GM23338 (cell line): ENCODE data around the gene AP4S1. TPM values are rescaled to one million over a fixed set of nuclear protein-coding genes. Genes with fewer than 3 reads are reported as not detected.

Experiments
- ATAC-seq: fragments of 200-7000 bp; cut with Tn5 transposase; 3 replicates; pipeline ENCODE4 v1.9.1; 2020
- DNase-seq: peaks from one replicate; pipeline ENCODE4 v3.0.0-alpha.2; 2015; ENCODE audit warnings: low spot score
- H2AFZ ChIP-seq: fragments of 200-600 bp; sonication (generic); 2 replicates; pipeline ENCODE4 v1.8.0; 2016; ENCODE audit warnings: antibody characterized with exemption, mild to moderate bottlenecking, moderate library complexity
- H3F3A ChIP-seq: fragments of 200-600 bp; sonication (generic); replicated peaks from 2 replicates; pipeline ENCODE4 v1.8.0; 2017; ENCODE audit warnings: antibody characterized with exemption, mixed run types, low read depth
- H3K27ac ChIP-seq: fragments of 200-600 bp; sonication (generic); 2 replicates; pipeline ENCODE4 v1.6.1; 2016; ENCODE audit warnings: low read depth
- H3K27me3 ChIP-seq: fragments of 200-600 bp; sonication (generic); 2 replicates; pipeline ENCODE4 v1.8.0; 2016; ENCODE audit warnings: mild to moderate bottlenecking, mixed run types, moderate library complexity; ENCODE audit not compliant: insufficient read depth
- H3K36me3 ChIP-seq: fragments of 200-600 bp; sonication (generic); 2 replicates; pipeline ENCODE4 v1.8.0; 2016; ENCODE audit warnings: mild to moderate bottlenecking; ENCODE audit not compliant: insufficient read depth
- H3K4me1 ChIP-seq: fragments of 200-600 bp; sonication (generic); 2 replicates; pipeline ENCODE4 v1.8.0; 2016; ENCODE audit warnings: mild to moderate bottlenecking, moderate library complexity; ENCODE audit not compliant: insufficient read depth
- H3K4me2 ChIP-seq: fragments of 200-600 bp; sonication (generic); 2 replicates; pipeline ENCODE4 v1.7.1; 2017; ENCODE audit warnings: mixed run types
- H3K4me3 ChIP-seq: fragments of 200-600 bp; sonication (generic); 2 replicates; pipeline ENCODE4 v1.6.1; 2016; ENCODE audit warnings: mixed run types
- H3K79me2 ChIP-seq: fragments of 200-600 bp; sonication (generic); replicated peaks from 2 replicates; pipeline ENCODE4 v1.8.0; 2017; ENCODE audit warnings: mild to moderate bottlenecking; ENCODE audit not compliant: insufficient read depth
- H3K9me2 ChIP-seq: fragments of 200-600 bp; sonication (generic); 2 replicates; pipeline ENCODE4 v1.8.0; 2017; ENCODE audit not compliant: insufficient read depth
- H4K20me1 ChIP-seq: fragments of 200-600 bp; sonication (generic); replicated peaks from 2 replicates; pipeline ENCODE4 v1.8.0; 2017; ENCODE audit warnings: mild to moderate bottlenecking; ENCODE audit not compliant: insufficient read depth
- H3K27ac Mint-ChIP-seq: 2 replicates; pipeline ENCODE4 v1.8.0; 2020; ENCODE audit warnings: inconsistent platforms, mild to moderate bottlenecking, moderate library complexity, mixed read lengths
- H3K27me3 Mint-ChIP-seq: 3 replicates; pipeline ENCODE4 v1.8.0; 2022; ENCODE audit warnings: low read depth, mild to moderate bottlenecking, moderate library complexity, mixed read lengths, inconsistent platforms; ENCODE audit not compliant: insufficient read depth, poor library complexity
- H3K36me3 Mint-ChIP-seq: 3 replicates; pipeline ENCODE4 v1.8.0; 2021; ENCODE audit warnings: low read depth, mild to moderate bottlenecking, inconsistent platforms, moderate library complexity, mixed read lengths
- H3K4me1 Mint-ChIP-seq: 3 replicates; pipeline ENCODE4 v1.8.0; 2020; ENCODE audit warnings: mild to moderate bottlenecking, inconsistent platforms, mixed read lengths
- H3K4me3 Mint-ChIP-seq: 3 replicates; pipeline ENCODE4 v1.8.0; 2021; ENCODE audit warnings: moderate library complexity, mild to moderate bottlenecking, inconsistent platforms, mixed read lengths
- H3K9me3 Mint-ChIP-seq: 3 replicates; pipeline ENCODE4 v1.8.0; 2020; ENCODE audit warnings: moderate library complexity, mild to moderate bottlenecking, inconsistent platforms, mixed read lengths
- CREB1 ChIP-seq: fragments of 250-450 bp; sonication (Bioruptor Pico); IDR thresholded peaks from 2 replicates; pipeline ENCODE4 v1.5.0; 2020; ENCODE audit warnings: low read depth, mild to moderate bottlenecking, moderate library complexity
- EZH2 ChIP-seq: fragments of 200-600 bp; sonication (generic); IDR thresholded peaks from one replicate; pipeline ENCODE4 v1.8.0; 2017; ENCODE audit warnings: antibody characterized with exemption, mild to moderate bottlenecking, low read depth; ENCODE audit not compliant: unreplicated experiment
- EZH2phosphoT487 ChIP-seq: fragments of 200-600 bp; sonication (generic); IDR thresholded peaks from one replicate; pipeline ENCODE4 v1.8.1; 2018; ENCODE audit warnings: antibody characterized with exemption; ENCODE audit not compliant: unreplicated experiment
- JUNB ChIP-seq: IDR thresholded peaks from one replicate; pipeline ENCODE4 v1.6.1; 2016; ENCODE audit warnings: antibody characterized with exemption; ENCODE audit not compliant: unreplicated experiment
- NANOG ChIP-seq: IDR thresholded peaks from 2 replicates; pipeline ENCODE4 v1.6.1; 2016; ENCODE audit warnings: antibody characterized with exemption, borderline replicate concordance
- POLR2AphosphoS5 ChIP-seq: IDR thresholded peaks from 2 replicates; pipeline ENCODE4 v1.6.1; 2016; ENCODE audit warnings: antibody characterized with exemption, low read depth
- STAT1 ChIP-seq: IDR thresholded peaks from one replicate; pipeline ENCODE4 v1.6.1; 2016; ENCODE audit warnings: antibody characterized with exemption; ENCODE audit not compliant: unreplicated experiment
- ZNF114 ChIP-seq: fragments of 250-450 bp; sonication (Bioruptor Pico); IDR thresholded peaks from 2 replicates; pipeline ENCODE4 v1.5.0; 2020; ENCODE audit warnings: mild to moderate bottlenecking, moderate library complexity
- ZNF331 ChIP-seq: fragments of 250-450 bp; sonication (Bioruptor Pico); IDR thresholded peaks from 2 replicates; pipeline ENCODE4 v1.5.0; 2020; ENCODE audit warnings: low read depth, mild to moderate bottlenecking, moderate library complexity
- polyA plus RNA-seq: library from polyadenylated mRNA; unstranded; fragments of >200 nt; fragmentation: Nextera tagmentation; extraction: Ambion mirVana; gene quantifications from 2 replicates; pipeline ENCODE4 v1.2.1, GENCODE V29; 2016
- total RNA-seq: library from RNA; depleted of rRNA; stranded (reverse); fragments of >200 nt; shearing (Covaris generic); gene quantifications from 2 replicates; pipeline ENCODE4 v1.2.3, GENCODE V29; 2014
- TF ChIP-seq, protein P1 (sequence below), 2 experiments: fragments of 200-600 bp in 1 of 2; sonication (generic) in 1 of 2; conservative IDR thresholded peaks; 2 replicates each; pipeline versions ENCODE4 v1.5.1 to v1.6.1; 2016 to 2017; ENCODE audit warnings: antibody characterized with exemption in 2 of 2, low read depth in 2 of 2, mild to moderate bottlenecking in 2 of 2, moderate library complexity in 1 of 2
- TF ChIP-seq, protein P2 (sequence below): IDR thresholded peaks from 2 replicates; pipeline ENCODE4 v1.6.1; 2016; ENCODE audit warnings: antibody characterized with exemption
- TF ChIP-seq, protein P3 (sequence below): IDR thresholded peaks from one replicate; pipeline ENCODE4 v1.6.1; 2018; ENCODE audit warnings: antibody characterized with exemption; ENCODE audit not compliant: unreplicated experiment
- TF ChIP-seq, protein P4 (sequence below): fragments of 250-450 bp; sonication (Bioruptor Pico); IDR thresholded peaks from 2 replicates; pipeline ENCODE4 v1.5.0; 2020; ENCODE audit warnings: mild to moderate bottlenecking, moderate library complexity

The AP4S1 gene
- total and polyA plus RNA-seq, 2 experiments from 2014 or later = 13.4 to 15.7 TPM

DNA sequence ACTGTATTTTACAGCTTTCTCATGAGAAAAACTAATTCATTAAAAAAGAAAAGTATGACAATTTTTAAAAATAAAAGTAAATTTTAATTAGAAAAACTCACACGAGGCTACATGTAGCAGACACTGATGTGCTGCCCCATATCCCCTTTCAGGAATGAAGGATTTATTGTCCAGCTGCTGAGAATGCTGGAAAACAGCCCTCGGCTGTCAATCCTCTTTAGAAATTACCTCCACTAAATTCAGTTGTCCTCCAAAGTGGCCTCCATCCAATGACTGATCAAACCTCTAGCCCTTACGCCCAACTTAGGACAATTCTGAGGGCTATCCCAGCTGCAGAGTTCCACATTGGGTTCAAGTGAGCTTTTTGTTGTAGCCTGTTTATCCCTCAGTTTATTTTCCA is 29.8 kb upstream of the AP4S1 start:
- Histone ChIP-seq H3F3A (0 out of 2 replicates have a peak, but pooled peaks cover 14% of the 10 kb centered on the region), H3K36me3 (no peaks in the 10 kb centered on the region; the same call in 1 of the 2 replicates), H3K9me2 (no peaks in the 10 kb centered on the region; the same call in 1 of the 2 replicates), H2AFZ (no peak overlapping the region), H3K4me1 (peaks cover 60% of the 10 kb centered on the region), H3K27ac (no peak overlapping the region), H3K27me3 (no peaks in the 10 kb centered on the region), H4K20me1 (peaks cover 29% of the 10 kb centered on the region), H3K4me3 (no peak overlapping the region), H3K79me2 (peaks cover 100% of the 10 kb centered on the region), H3K4me2 (peak overlapping the region; percentile 57; the same call in 1 of the 2 replicates)
- ATAC-seq = no peak
- Mint-ChIP-seq H3K36me3 (peaks cover 22% of the 10 kb centered on the region; the same call in 2 of the 3 replicates), H3K9me3 (peaks cover 11% of the 10 kb centered on the region; the same call in 2 of the 3 replicates), H3K27ac (no peak overlapping the region), H3K27me3 (peaks cover 6% of the 10 kb centered on the region), H3K4me1 (peaks cover 53% of the 10 kb centered on the region), H3K4me3 (no peak overlapping the region)
- TF ChIP-seq NANOG = no peak
- no peak for TF ChIP-seq EZH2phosphoT487
- no peak for TF ChIP-seq ZNF114 (CRISPR knock-in tag)
- no peak for TF ChIP-seq JUNB
- TF ChIP-seq, protein P1, sequence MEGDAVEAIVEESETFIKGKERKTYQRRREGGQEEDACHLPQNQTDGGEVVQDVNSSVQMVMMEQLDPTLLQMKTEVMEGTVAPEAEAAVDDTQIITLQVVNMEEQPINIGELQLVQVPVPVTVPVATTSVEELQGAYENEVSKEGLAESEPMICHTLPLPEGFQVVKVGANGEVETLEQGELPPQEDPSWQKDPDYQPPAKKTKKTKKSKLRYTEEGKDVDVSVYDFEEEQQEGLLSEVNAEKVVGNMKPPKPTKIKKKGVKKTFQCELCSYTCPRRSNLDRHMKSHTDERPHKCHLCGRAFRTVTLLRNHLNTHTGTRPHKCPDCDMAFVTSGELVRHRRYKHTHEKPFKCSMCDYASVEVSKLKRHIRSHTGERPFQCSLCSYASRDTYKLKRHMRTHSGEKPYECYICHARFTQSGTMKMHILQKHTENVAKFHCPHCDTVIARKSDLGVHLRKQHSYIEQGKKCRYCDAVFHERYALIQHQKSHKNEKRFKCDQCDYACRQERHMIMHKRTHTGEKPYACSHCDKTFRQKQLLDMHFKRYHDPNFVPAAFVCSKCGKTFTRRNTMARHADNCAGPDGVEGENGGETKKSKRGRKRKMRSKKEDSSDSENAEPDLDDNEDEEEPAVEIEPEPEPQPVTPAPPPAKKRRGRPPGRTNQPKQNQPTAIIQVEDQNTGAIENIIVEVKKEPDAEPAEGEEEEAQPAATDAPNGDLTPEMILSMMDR (conservative IDR thresholded peaks at IDR 0.05; ENCODE audit: low read depth in 2 of 2) = no peak
- TF ChIP-seq, protein P2, sequence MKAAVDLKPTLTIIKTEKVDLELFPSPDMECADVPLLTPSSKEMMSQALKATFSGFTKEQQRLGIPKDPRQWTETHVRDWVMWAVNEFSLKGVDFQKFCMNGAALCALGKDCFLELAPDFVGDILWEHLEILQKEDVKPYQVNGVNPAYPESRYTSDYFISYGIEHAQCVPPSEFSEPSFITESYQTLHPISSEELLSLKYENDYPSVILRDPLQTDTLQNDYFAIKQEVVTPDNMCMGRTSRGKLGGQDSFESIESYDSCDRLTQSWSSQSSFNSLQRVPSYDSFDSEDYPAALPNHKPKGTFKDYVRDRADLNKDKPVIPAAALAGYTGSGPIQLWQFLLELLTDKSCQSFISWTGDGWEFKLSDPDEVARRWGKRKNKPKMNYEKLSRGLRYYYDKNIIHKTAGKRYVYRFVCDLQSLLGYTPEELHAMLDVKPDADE = no peak
- no peak for TF ChIP-seq EZH2
- TF ChIP-seq POLR2AphosphoS5 = no peak
- no peak for TF ChIP-seq STAT1
- TF ChIP-seq, protein P3, sequence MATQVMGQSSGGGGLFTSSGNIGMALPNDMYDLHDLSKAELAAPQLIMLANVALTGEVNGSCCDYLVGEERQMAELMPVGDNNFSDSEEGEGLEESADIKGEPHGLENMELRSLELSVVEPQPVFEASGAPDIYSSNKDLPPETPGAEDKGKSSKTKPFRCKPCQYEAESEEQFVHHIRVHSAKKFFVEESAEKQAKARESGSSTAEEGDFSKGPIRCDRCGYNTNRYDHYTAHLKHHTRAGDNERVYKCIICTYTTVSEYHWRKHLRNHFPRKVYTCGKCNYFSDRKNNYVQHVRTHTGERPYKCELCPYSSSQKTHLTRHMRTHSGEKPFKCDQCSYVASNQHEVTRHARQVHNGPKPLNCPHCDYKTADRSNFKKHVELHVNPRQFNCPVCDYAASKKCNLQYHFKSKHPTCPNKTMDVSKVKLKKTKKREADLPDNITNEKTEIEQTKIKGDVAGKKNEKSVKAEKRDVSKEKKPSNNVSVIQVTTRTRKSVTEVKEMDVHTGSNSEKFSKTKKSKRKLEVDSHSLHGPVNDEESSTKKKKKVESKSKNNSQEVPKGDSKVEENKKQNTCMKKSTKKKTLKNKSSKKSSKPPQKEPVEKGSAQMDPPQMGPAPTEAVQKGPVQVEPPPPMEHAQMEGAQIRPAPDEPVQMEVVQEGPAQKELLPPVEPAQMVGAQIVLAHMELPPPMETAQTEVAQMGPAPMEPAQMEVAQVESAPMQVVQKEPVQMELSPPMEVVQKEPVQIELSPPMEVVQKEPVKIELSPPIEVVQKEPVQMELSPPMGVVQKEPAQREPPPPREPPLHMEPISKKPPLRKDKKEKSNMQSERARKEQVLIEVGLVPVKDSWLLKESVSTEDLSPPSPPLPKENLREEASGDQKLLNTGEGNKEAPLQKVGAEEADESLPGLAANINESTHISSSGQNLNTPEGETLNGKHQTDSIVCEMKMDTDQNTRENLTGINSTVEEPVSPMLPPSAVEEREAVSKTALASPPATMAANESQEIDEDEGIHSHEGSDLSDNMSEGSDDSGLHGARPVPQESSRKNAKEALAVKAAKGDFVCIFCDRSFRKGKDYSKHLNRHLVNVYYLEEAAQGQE = no peak
- TF ChIP-seq, protein P4, sequence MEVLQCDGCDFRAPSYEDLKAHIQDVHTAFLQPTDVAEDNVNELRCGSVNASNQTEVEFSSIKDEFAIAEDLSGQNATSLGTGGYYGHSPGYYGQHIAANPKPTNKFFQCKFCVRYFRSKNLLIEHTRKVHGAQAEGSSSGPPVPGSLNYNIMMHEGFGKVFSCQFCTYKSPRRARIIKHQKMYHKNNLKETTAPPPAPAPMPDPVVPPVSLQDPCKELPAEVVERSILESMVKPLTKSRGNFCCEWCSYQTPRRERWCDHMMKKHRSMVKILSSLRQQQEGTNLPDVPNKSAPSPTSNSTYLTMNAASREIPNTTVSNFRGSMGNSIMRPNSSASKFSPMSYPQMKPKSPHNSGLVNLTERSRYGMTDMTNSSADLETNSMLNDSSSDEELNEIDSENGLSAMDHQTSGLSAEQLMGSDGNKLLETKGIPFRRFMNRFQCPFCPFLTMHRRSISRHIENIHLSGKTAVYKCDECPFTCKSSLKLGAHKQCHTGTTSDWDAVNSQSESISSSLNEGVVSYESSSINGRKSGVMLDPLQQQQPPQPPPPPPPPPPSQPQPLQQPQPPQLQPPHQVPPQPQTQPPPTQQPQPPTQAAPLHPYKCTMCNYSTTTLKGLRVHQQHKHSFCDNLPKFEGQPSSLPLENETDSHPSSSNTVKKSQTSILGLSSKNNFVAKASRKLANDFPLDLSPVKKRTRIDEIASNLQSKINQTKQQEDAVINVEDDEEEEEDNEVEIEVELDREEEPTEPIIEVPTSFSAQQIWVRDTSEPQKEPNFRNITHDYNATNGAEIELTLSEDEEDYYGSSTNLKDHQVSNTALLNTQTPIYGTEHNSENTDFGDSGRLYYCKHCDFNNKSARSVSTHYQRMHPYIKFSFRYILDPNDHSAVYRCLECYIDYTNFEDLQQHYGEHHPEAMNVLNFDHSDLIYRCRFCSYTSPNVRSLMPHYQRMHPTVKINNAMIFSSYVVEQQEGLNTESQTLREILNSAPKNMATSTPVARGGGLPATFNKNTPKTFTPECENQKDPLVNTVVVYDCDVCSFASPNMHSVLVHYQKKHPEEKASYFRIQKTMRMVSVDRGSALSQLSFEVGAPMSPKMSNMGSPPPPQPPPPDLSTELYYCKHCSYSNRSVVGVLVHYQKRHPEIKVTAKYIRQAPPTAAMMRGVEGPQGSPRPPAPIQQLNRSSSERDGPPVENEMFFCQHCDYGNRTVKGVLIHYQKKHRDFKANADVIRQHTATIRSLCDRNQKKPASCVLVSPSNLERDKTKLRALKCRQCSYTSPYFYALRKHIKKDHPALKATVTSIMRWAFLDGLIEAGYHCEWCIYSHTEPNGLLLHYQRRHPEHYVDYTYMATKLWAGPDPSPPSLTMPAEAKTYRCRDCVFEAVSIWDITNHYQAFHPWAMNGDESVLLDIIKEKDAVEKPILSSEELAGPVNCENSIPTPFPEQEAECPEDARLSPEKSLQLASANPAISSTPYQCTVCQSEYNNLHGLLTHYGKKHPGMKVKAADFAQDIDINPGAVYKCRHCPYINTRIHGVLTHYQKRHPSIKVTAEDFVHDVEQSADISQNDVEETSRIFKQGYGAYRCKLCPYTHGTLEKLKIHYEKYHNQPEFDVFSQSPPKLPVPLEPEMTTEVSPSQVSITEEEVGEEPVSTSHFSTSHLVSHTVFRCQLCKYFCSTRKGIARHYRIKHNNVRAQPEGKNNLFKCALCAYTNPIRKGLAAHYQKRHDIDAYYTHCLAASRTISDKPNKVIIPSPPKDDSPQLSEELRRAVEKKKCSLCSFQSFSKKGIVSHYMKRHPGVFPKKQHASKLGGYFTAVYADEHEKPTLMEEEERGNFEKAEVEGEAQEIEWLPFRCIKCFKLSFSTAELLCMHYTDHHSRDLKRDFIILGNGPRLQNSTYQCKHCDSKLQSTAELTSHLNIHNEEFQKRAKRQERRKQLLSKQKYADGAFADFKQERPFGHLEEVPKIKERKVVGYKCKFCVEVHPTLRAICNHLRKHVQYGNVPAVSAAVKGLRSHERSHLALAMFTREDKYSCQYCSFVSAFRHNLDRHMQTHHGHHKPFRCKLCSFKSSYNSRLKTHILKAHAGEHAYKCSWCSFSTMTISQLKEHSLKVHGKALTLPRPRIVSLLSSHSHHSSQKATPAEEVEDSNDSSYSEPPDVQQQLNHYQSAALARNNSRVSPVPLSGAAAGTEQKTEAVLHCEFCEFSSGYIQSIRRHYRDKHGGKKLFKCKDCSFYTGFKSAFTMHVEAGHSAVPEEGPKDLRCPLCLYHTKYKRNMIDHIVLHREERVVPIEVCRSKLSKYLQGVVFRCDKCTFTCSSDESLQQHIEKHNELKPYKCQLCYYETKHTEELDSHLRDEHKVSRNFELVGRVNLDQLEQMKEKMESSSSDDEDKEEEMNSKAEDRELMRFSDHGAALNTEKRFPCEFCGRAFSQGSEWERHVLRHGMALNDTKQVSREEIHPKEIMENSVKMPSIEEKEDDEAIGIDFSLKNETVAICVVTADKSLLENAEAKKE = no peak
- no peak for TF ChIP-seq ZNF331
- no peak for TF ChIP-seq CREB1 (CRISPR knock-in tag)
- DNase-seq = no peak
